ENCODE data around the gene OTOGL.

OTOGL gene

GRCh38 chr12:80107221-80107620, 7.9 kb downstream of the OTOGL start:
- TF ChIP-seq, protein P1, sequence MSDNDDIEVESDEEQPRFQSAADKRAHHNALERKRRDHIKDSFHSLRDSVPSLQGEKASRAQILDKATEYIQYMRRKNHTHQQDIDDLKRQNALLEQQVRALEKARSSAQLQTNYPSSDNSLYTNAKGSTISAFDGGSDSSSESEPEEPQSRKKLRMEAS (IDR thresholded peaks at IDR 0.05; ENCODE audit: low read depth, low read length) = no peak
- TF ChIP-seq POLR2A (IDR thresholded peaks at IDR 0.05; ENCODE audit: extremely low read depth, insufficient read length) = no peak
- TF ChIP-seq MYC (IDR thresholded peaks at IDR 0.05; ENCODE audit: low read depth, low read length) = no peak
- TF ChIP-seq, protein P2, sequence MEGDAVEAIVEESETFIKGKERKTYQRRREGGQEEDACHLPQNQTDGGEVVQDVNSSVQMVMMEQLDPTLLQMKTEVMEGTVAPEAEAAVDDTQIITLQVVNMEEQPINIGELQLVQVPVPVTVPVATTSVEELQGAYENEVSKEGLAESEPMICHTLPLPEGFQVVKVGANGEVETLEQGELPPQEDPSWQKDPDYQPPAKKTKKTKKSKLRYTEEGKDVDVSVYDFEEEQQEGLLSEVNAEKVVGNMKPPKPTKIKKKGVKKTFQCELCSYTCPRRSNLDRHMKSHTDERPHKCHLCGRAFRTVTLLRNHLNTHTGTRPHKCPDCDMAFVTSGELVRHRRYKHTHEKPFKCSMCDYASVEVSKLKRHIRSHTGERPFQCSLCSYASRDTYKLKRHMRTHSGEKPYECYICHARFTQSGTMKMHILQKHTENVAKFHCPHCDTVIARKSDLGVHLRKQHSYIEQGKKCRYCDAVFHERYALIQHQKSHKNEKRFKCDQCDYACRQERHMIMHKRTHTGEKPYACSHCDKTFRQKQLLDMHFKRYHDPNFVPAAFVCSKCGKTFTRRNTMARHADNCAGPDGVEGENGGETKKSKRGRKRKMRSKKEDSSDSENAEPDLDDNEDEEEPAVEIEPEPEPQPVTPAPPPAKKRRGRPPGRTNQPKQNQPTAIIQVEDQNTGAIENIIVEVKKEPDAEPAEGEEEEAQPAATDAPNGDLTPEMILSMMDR (IDR thresholded peaks at IDR 0.05; ENCODE audit: low read depth, low read length) = no peak
- DNase-seq (ENCODE audit: low read depth) = no peak
- H3K4me3 ChIP-seq (ENCODE audit: low read depth, low read length) = no peak overlapping the region

- no peak for DNase-seq (ENCODE audit: low read depth)
- H3K4me3 ChIP-seq (ENCODE audit: low read depth, low read length) = no peak overlapping the region
- TF ChIP-seq, protein P2 (IDR thresholded peaks at IDR 0.05; ENCODE audit: low read depth, low read length) = no peak
- TF ChIP-seq MYC (IDR thresholded peaks at IDR 0.05; ENCODE audit: low read depth, low read length) (no peak), POLR2A (IDR thresholded peaks at IDR 0.05; ENCODE audit: extremely low read depth, insufficient read length) (no peak)
- TF ChIP-seq, protein P1 (IDR thresholded peaks at IDR 0.05; ENCODE audit: low read depth, low read length) = no peak
These were observed 17.4 kb downstream of the OTOGL start for GRCh38 chr12:80116735-80117134.

DNA sequence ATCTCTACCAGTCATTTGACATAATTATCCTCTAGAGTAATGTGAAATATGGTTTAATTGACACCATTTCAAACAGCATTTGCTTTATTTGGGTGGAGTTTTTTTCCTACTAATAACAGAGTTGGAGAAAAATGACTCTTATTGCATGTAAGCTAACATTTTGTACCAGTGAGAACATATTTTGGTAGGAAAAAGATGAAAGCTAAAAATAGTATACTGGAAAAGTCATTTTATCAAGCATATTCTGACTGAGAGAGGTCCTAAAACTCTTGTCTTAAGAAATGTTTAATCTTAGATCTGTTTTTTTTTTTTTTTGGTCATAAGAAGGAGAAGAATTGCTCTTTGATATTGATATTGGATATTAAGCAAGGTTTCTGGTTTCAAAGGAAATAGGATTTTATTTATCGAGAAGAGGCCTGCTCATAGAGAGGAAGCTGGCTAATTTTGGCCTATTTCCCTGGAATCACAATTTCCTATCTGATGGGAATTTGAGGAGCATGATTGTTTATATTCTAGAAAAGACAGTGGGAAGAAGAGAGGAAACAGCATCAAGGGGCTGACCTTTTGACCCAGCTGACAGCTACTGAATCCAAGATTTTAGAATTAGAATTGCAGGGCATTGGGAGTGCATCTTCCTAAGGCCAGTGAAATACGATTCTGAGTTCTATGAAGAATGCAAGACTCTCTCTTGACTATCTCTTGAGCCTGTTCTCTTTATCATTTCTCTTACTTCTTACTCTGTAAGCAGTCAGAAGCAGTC, 19.4 kb downstream of the OTOGL start:
- H3K4me3 ChIP-seq (ENCODE audit: low read depth, low read length) = no peak overlapping the region
- no peak for TF ChIP-seq POLR2A (IDR thresholded peaks at IDR 0.05; ENCODE audit: extremely low read depth, insufficient read length)
- TF ChIP-seq MYC (IDR thresholded peaks at IDR 0.05; ENCODE audit: low read depth, low read length) = no peak
- TF ChIP-seq, protein P2 (IDR thresholded peaks at IDR 0.05; ENCODE audit: low read depth, low read length) = no peak
- TF ChIP-seq, protein P1 (IDR thresholded peaks at IDR 0.05; ENCODE audit: low read depth, low read length) = no peak
- no peak for DNase-seq (ENCODE audit: low read depth)

GRCh38 chr12:80120994-80121393, 21.7 kb downstream of the OTOGL start:
- TF ChIP-seq POLR2A (IDR thresholded peaks at IDR 0.05; ENCODE audit: extremely low read depth, insufficient read length) (no peak), MYC (IDR thresholded peaks at IDR 0.05; ENCODE audit: low read depth, low read length) (no peak)
- TF ChIP-seq, protein P1 (IDR thresholded peaks at IDR 0.05; ENCODE audit: low read depth, low read length) = no peak
- TF ChIP-seq, protein P2 (IDR thresholded peaks at IDR 0.05; ENCODE audit: low read depth, low read length) = no peak
- no peak overlapping the region for H3K4me3 ChIP-seq (ENCODE audit: low read depth, low read length)
- no peak for DNase-seq (ENCODE audit: low read depth)

DNA sequence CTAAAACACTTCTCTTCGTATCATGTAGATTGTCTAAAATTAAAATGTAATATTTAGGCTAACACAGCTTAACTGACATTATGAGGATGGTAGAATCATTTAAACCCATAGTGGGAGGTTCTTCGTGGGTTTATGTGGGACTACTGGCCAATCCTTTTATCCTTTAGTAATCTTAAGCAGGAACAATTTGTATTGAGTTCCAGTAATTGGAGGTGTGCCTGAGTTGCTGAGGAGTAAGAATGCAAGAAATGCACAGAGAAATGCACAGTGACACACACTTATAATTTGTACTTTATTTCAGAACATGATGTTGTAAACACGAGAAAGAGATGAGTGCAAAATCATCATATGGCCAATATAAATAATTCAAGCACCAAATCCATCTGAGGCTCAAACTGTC, 22.3 kb downstream of the OTOGL start:
- DNase-seq (ENCODE audit: low read depth) = no peak
- no peak overlapping the region for H3K4me3 ChIP-seq (ENCODE audit: low read depth, low read length)
- TF ChIP-seq POLR2A (IDR thresholded peaks at IDR 0.05; ENCODE audit: extremely low read depth, insufficient read length) (no peak), MYC (IDR thresholded peaks at IDR 0.05; ENCODE audit: low read depth, low read length) (no peak)
- TF ChIP-seq, protein P1 (IDR thresholded peaks at IDR 0.05; ENCODE audit: low read depth, low read length) = no peak
- TF ChIP-seq, protein P2 (IDR thresholded peaks at IDR 0.05; ENCODE audit: low read depth, low read length) = no peak
